Measurements from ENCODE around the gene ADAMTS2. TPM values are rescaled to one million over a fixed set of nuclear protein-coding genes. Genes with fewer than 3 reads are reported as not detected.

ADAMTS2 gene
- total RNA-seq, 1 experiment from 2014 or later = 3.9 TPM

GRCh38 chr5:179377421-179378115 is 32.3 kb upstream of the ADAMTS2 start:
- DNase-seq (ENCODE audit: low read depth, low spot score) = no peak
- Histone ChIP-seq H3K36me3 (ENCODE audit: control insufficient read depth in 1 of 2, insufficient read depth in 2 of 2, low read length in 2 of 2) (no peaks in the 10 kb centered on the region), H3K79me2 (ENCODE audit: insufficient read depth, low read length) (no peaks in the 10 kb centered on the region), H3K27me3 (ENCODE audit: insufficient read depth, low read length) (no peaks in the 10 kb centered on the region), H3K4me3 (replicated peaks in 1 of 2; ENCODE audit: low read depth in 1 of 2, low read length in 2 of 2) (no peak overlapping the region), H3K27ac (ENCODE audit: low read depth, low read length) (no peak overlapping the region), H3K9me2 (ENCODE audit: insufficient read depth) (no peaks in the 10 kb centered on the region), H3K4me2 (ENCODE audit: low read length) (no peak overlapping the region), H3K9me3 (ENCODE audit: control insufficient read depth in 1 of 2, insufficient read depth in 1 of 2, low read depth in 1 of 2, low read length in 2 of 2) (no peaks in the 10 kb centered on the region), H2AFZ (ENCODE audit: low read depth, low read length, poor library complexity, severe bottlenecking) (no peak overlapping the region), H4K20me1 (ENCODE audit: insufficient read depth) (no peaks in the 10 kb centered on the region), H3K9ac (ENCODE audit: low read length) (no peak overlapping the region), H3K4me1 (ENCODE audit: control insufficient read depth in 1 of 2, insufficient read depth in 2 of 2, low read length in 2 of 2) (no peaks in the 10 kb centered on the region)
- CTCF ChIA-PET = no interaction called here
- TF ChIP-seq TCF7L2 (IDR thresholded peaks at IDR 0.05; ENCODE audit: borderline replicate concordance, extremely low read depth, insufficient read depth, insufficient read length) (no peak), ZFX (IDR thresholded peaks at IDR 0.05) (no peak), POLR2AphosphoS5 (IDR thresholded peaks at IDR 0.05; ENCODE audit: low read depth, low read length) (no peak), POLR2A (IDR thresholded peaks at IDR 0.05; ENCODE audit: borderline replicate concordance, extremely low read depth, insufficient read depth, insufficient read length) (no peak), EZH2 (IDR thresholded peaks at IDR 0.05) (no peak)
- POLR2A ChIA-PET = no interaction called here
- intact Hi-C loops (cut with micrococcal nuclease) = no loop called here
- no TSS peak for BruUV-seq (replicated peaks)
- no peak for ATAC-seq
- RAD21 ChIA-PET (ENCODE audit: low non-redundant PET in 1 of 2, low total read pairs in 2 of 2, uncharacterized antibody in 2 of 2, unreplicated experiment in 2 of 2) = no interaction called here

DNA sequence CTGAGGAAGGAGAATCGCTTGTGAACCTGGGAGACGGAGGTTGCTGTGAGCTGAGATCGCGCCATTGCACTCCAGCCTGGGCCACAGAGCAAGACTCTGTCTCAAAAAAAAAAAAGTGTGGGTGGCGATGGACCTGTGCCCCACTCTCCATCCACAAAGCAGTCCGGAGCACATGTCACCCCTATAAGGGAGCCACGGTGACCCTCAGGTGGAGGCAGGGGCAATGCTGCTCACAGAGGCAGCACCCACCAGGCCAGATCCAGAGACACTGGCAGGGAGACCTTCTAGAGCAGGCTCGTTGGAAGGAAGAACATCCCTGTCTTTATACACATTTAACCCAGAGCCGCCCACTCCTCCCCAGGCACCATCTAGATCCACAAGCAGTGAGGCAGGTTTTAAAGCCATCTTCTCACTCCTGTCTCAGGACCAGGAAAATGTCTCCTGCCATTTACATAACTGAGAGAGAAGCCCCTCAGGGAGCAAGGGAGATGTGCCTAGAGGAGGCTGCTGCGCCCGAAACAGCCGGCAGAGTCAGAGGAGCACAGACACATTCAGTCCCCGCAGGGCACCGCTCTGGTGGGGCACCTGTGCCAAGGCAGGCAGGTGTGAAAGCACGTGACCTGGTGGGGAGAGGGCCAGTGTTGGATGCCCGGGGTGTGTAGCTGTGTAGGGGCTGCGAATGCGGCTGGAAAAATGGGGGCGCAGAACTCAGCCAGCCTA is 31.6 kb upstream of the ADAMTS2 start:
- no peak overlapping the region for H3K4me3 ChIP-seq (replicated peaks in 1 of 2; ENCODE audit: low read depth in 1 of 2, low read length in 2 of 2)
- H3K79me2 ChIP-seq (ENCODE audit: insufficient read depth, low read length) = no peaks in the 10 kb centered on the region
- CTCF ChIA-PET = no interaction called here
- no peak overlapping the region for H3K27ac ChIP-seq (ENCODE audit: low read depth, low read length)
- H3K9me3 ChIP-seq (ENCODE audit: control insufficient read depth in 1 of 2, insufficient read depth in 1 of 2, low read depth in 1 of 2, low read length in 2 of 2) = no peaks in the 10 kb centered on the region
- no peaks in the 10 kb centered on the region for H4K20me1 ChIP-seq (ENCODE audit: insufficient read depth)
- DNase-seq (ENCODE audit: low read depth, low spot score) = no peak
- BruUV-seq (replicated peaks) = no TSS peak
- ATAC-seq = no peak
- H3K9me2 ChIP-seq (ENCODE audit: insufficient read depth) = no peaks in the 10 kb centered on the region
- H3K4me1 ChIP-seq (ENCODE audit: control insufficient read depth in 1 of 2, insufficient read depth in 2 of 2, low read length in 2 of 2) = no peaks in the 10 kb centered on the region
- no peak overlapping the region for H2AFZ ChIP-seq (ENCODE audit: low read depth, low read length, poor library complexity, severe bottlenecking)
- no peaks in the 10 kb centered on the region for H3K27me3 ChIP-seq (ENCODE audit: insufficient read depth, low read length)
- RAD21 ChIA-PET (ENCODE audit: low non-redundant PET in 1 of 2, low total read pairs in 2 of 2, uncharacterized antibody in 2 of 2, unreplicated experiment in 2 of 2) = no interaction called here
- no peaks in the 10 kb centered on the region for H3K36me3 ChIP-seq (ENCODE audit: control insufficient read depth in 1 of 2, insufficient read depth in 2 of 2, low read length in 2 of 2)
- POLR2A ChIA-PET = no interaction called here
- no peak overlapping the region for H3K4me2 ChIP-seq (ENCODE audit: low read length)
- H3K9ac ChIP-seq (ENCODE audit: low read length) = no peak overlapping the region
- intact Hi-C loops (cut with micrococcal nuclease) = no loop called here
- TF ChIP-seq CTCF (IDR thresholded peaks at IDR 0.05 in 2 of 3, conservative IDR thresholded peaks at IDR 0.05 in 1 of 3; ENCODE audit: borderline replicate concordance in 1 of 3, insufficient read depth in 1 of 3, low read depth in 2 of 3, low read length in 2 of 3) (no peak), EZH2 (IDR thresholded peaks at IDR 0.05) (no peak)
- TF ChIP-seq, protein P1, sequence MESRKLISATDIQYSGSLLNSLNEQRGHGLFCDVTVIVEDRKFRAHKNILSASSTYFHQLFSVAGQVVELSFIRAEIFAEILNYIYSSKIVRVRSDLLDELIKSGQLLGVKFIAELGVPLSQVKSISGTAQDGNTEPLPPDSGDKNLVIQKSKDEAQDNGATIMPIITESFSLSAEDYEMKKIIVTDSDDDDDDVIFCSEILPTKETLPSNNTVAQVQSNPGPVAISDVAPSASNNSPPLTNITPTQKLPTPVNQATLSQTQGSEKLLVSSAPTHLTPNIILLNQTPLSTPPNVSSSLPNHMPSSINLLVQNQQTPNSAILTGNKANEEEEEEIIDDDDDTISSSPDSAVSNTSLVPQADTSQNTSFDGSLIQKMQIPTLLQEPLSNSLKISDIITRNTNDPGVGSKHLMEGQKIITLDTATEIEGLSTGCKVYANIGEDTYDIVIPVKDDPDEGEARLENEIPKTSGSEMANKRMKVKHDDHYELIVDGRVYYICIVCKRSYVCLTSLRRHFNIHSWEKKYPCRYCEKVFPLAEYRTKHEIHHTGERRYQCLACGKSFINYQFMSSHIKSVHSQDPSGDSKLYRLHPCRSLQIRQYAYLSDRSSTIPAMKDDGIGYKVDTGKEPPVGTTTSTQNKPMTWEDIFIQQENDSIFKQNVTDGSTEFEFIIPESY (IDR thresholded peaks at IDR 0.05; ENCODE audit: extremely low read depth, insufficient replicate concordance, low read length) = no peak

Data from HCT116 (cell line).